ENCODE results near the gene SRSF4.
"Not testable (repeated sequence)": the region's sequence is repeated elsewhere in the genome, so short reads cannot be mapped to it uniquely, and the experiment has no call there.

SRSF4 gene

GRCh38 chr1:29162476-29163138, 19.1 kb downstream of the SRSF4 start:
- DNase-seq (ENCODE audit: low read depth, low spot score), result no peak

GRCh38 chr1:29162025-29162424, 19.7 kb downstream of the SRSF4 start:
- no peak for DNase-seq (ENCODE audit: low read depth, low spot score)

- DNase-seq (ENCODE audit: low read depth, low spot score), result no peak
Observed at GRCh38 chr1:29159773-29160172, 21.9 kb downstream of the SRSF4 start.

- DNase-seq (ENCODE audit: low read depth, low spot score), result no peak
Observed at GRCh38 chr1:29157269-29157601, 24.5 kb downstream of the SRSF4 start.

GRCh38 chr1:29156543-29157268, 25.0 kb downstream of the SRSF4 start:
- DNase-seq (ENCODE audit: low read depth, low spot score), result no peak

- no peak for DNase-seq (ENCODE audit: low read depth, low spot score)
Observed at GRCh38 chr1:29152046-29152805, 29.5 kb downstream of the SRSF4 start.

GRCh38 chr1:29150346-29150745, 31.4 kb downstream of the SRSF4 start:
- not testable (repeated sequence) for DNase-seq (ENCODE audit: low read depth, low spot score)

GRCh38 chr1:29148656-29149491, 32.8 kb downstream of the SRSF4 start:
- no peak for DNase-seq (ENCODE audit: low read depth, low spot score)

- no peak for DNase-seq (ENCODE audit: low read depth, low spot score)
Observed at GRCh38 chr1:29145739-29146437, 35.8 kb downstream of the SRSF4 start.

GRCh38 chr1:29144178-29144577, 37.5 kb downstream of the SRSF4 start:
- DNase-seq (ENCODE audit: low read depth, low spot score), result no peak

- DNase-seq (ENCODE audit: low read depth, low spot score), result no peak
Observed at GRCh38 chr1:29142714-29143113, 39.0 kb downstream of the SRSF4 start.

GRCh38 chr1:29136391-29136915, 45.2 kb downstream of the SRSF4 start:
- DNase-seq (ENCODE audit: low read depth, low spot score), result no peak

GRCh38 chr1:29134695-29135028, 47.0 kb downstream of the SRSF4 start:
- DNase-seq (ENCODE audit: low read depth, low spot score), result no peak

GRCh38 chr1:29133861-29134694, 47.6 kb downstream of the SRSF4 start:
- no peak for DNase-seq (ENCODE audit: low read depth, low spot score)

GRCh38 chr1:29131056-29131455, 50.6 kb downstream of the SRSF4 start:
- DNase-seq (ENCODE audit: low read depth, low spot score), result not testable (repeated sequence)

- DNase-seq (ENCODE audit: low read depth, low spot score), result no peak
Observed at GRCh38 chr1:29129916-29130315, 51.8 kb downstream of the SRSF4 start.

GRCh38 chr1:29128739-29129138, 53.0 kb downstream of the SRSF4 start:
- DNase-seq (ENCODE audit: low read depth, low spot score), result no peak

GRCh38 chr1:29126198-29126597, 55.5 kb downstream of the SRSF4 start:
- DNase-seq (ENCODE audit: low read depth, low spot score), result no peak

- DNase-seq (ENCODE audit: low read depth, low spot score), result no peak
Observed at GRCh38 chr1:29125788-29126187, 55.9 kb downstream of the SRSF4 start.

GRCh38 chr1:29125237-29125641, 56.5 kb downstream of the SRSF4 start:
- DNase-seq (ENCODE audit: low read depth, low spot score), result no peak

All from activated CD4-positive, CD25-positive, alpha-beta regulatory T cell treated with anti-CD3 and anti-CD28 coated beads, Interleukin-2, amount 50 U/mL, for 16 hours (primary cell).